HEK293 (cell line): Measurements from ENCODE around the gene COL8A1.

Source experiments
- CTCF ChIA-PET: fragments of 350-600 bp; formaldehyde crosslinking; extraction: SDS; loops from one replicate; lab custom pipeline; 2021; ENCODE audit warnings: antibody characterized with exemption; lab: Yijun Ruan, JAX
- POLR2A ChIA-PET: fragments of 300-600 bp; formaldehyde crosslinking; extraction: SDS; loops from one replicate; lab custom pipeline; 2020; ENCODE audit warnings: antibody characterized with exemption, inconsistent platforms; lab: Yijun Ruan, JAX
- H3K27ac ChIP-seq: fragments of 200-500 bp; sonication (Bioruptor generic); 2 replicates; pipeline ENCODE4 v1.5.1; 2014; ENCODE audit warnings: low read depth, low read length, control low read depth, inconsistent platforms; ENCODE audit errors: extremely low read depth
- H3K36me3 ChIP-seq, 2 experiments: fragments of 200-500 bp in 1 of 2; sonication (Bioruptor generic) in 1 of 2; 1 replicate in 1 of 2; 2 replicates in 1 of 2; pipeline ENCODE4 v1.5.1; 2014 to 2017; ENCODE audit warnings: inconsistent platforms in 2 of 2, low read length in 2 of 2; ENCODE audit not compliant: control insufficient read depth in 2 of 2, insufficient read depth in 1 of 2
- H3K4me1 ChIP-seq: fragments of 200-500 bp; sonication (Bioruptor generic); 2 replicates; pipeline ENCODE4 v1.5.1; 2014; ENCODE audit warnings: mild to moderate bottlenecking, low read length, inconsistent platforms; ENCODE audit not compliant: control insufficient read depth, insufficient read depth
- H3K4me3 ChIP-seq: 2 replicates; pipeline ENCODE4 v1.5.1; 2011; ENCODE audit warnings: low read depth, mild to moderate bottlenecking, control low read depth, low read length, moderate library complexity
- H3K9me3 ChIP-seq: fragments of 200-500 bp; sonication (Bioruptor generic); 2 replicates; pipeline ENCODE4 v1.5.1; 2014; ENCODE audit warnings: low read depth, low read length, inconsistent platforms; ENCODE audit not compliant: control insufficient read depth, insufficient read depth
- GFI1B ChIP-seq: fragments of 450-650 bp; formaldehyde crosslinking; IDR thresholded peaks from 2 replicates; pipeline ENCODE4 v1.5.1; 2016; ENCODE audit warnings: missing biosample characterization, missing genetic modification characterization
- GLI4 ChIP-seq: fragments of 450-650 bp; formaldehyde crosslinking; IDR thresholded peaks from 2 replicates; pipeline ENCODE4 v1.5.1; 2016; ENCODE audit warnings: missing biosample characterization, missing genetic modification characterization
- KLF8 ChIP-seq: fragments of 450-650 bp; formaldehyde crosslinking; IDR thresholded peaks from 2 replicates; pipeline ENCODE4 v1.5.1; 2016; ENCODE audit warnings: missing biosample characterization, missing genetic modification characterization
- OVOL3 ChIP-seq: fragments of 450-650 bp; formaldehyde crosslinking; IDR thresholded peaks from 2 replicates; pipeline ENCODE4 v1.5.1; 2016; ENCODE audit warnings: missing biosample characterization, missing genetic modification characterization
- REPIN1 ChIP-seq: fragments of 450-650 bp; formaldehyde crosslinking; IDR thresholded peaks from 2 replicates; pipeline ENCODE4 v1.5.1; 2017; ENCODE audit warnings: missing biosample characterization, missing genetic modification characterization, low read depth
- YY1 ChIP-seq: fragments of 450-650 bp; formaldehyde crosslinking; IDR thresholded peaks from 2 replicates; pipeline ENCODE4 v1.5.1; 2018; ENCODE audit warnings: missing biosample characterization, missing genetic modification characterization
- ZBTB21 ChIP-seq: fragments of 450-650 bp; formaldehyde crosslinking; IDR thresholded peaks from 2 replicates; pipeline ENCODE4 v1.5.1; 2017; ENCODE audit warnings: missing biosample characterization, missing genetic modification characterization
- ZFP3 ChIP-seq: fragments of 450-650 bp; formaldehyde crosslinking; IDR thresholded peaks from 2 replicates; pipeline ENCODE4 v1.5.1; 2016; ENCODE audit warnings: low read depth, missing biosample characterization, missing genetic modification characterization
- ZFP37 ChIP-seq: fragments of 450-650 bp; formaldehyde crosslinking; IDR thresholded peaks from 2 replicates; pipeline ENCODE4 v1.5.1; 2016; ENCODE audit warnings: missing biosample characterization, missing genetic modification characterization
- ZIC2 ChIP-seq: fragments of 450-650 bp; formaldehyde crosslinking; IDR thresholded peaks from 2 replicates; pipeline ENCODE4 v1.5.1; 2016; ENCODE audit warnings: missing biosample characterization, missing genetic modification characterization
- ZNF10 ChIP-seq: fragments of 450-650 bp; formaldehyde crosslinking; IDR thresholded peaks from 2 replicates; pipeline ENCODE4 v1.5.1; 2017; ENCODE audit warnings: missing biosample characterization, missing genetic modification characterization
- ZNF146 ChIP-seq: fragments of 450-650 bp; formaldehyde crosslinking; IDR thresholded peaks from 2 replicates; pipeline ENCODE4 v1.5.1; 2016; ENCODE audit warnings: missing biosample characterization, missing genetic modification characterization
- ZNF157 ChIP-seq: fragments of 450-650 bp; formaldehyde crosslinking; IDR thresholded peaks from 2 replicates; pipeline ENCODE4 v1.5.1; 2016; ENCODE audit warnings: missing biosample characterization, missing genetic modification characterization
- ZNF16 ChIP-seq: fragments of 450-650 bp; formaldehyde crosslinking; IDR thresholded peaks from 2 replicates; pipeline ENCODE4 v1.5.1; 2016; ENCODE audit warnings: low read depth, missing biosample characterization, missing genetic modification characterization
- ZNF19 ChIP-seq: fragments of 450-650 bp; formaldehyde crosslinking; IDR thresholded peaks from 2 replicates; pipeline ENCODE4; 2016; ENCODE audit warnings: missing biosample characterization, missing genetic modification characterization, low read depth
- ZNF2 ChIP-seq: fragments of 450-650 bp; formaldehyde crosslinking; IDR thresholded peaks from 2 replicates; pipeline ENCODE4 v1.5.1; 2016; ENCODE audit warnings: missing biosample characterization, missing genetic modification characterization
- ZNF248 ChIP-seq: fragments of 450-650 bp; formaldehyde crosslinking; IDR thresholded peaks from 2 replicates; pipeline ENCODE4 v1.5.1; 2017; ENCODE audit warnings: missing biosample characterization, missing genetic modification characterization
- ZNF324 ChIP-seq: fragments of 450-650 bp; formaldehyde crosslinking; IDR thresholded peaks from 2 replicates; pipeline ENCODE4 v1.5.1; 2016; ENCODE audit warnings: missing biosample characterization, missing genetic modification characterization
- ZNF530 ChIP-seq: fragments of 450-650 bp; formaldehyde crosslinking; IDR thresholded peaks from 2 replicates; pipeline ENCODE4 v1.5.1; 2016; ENCODE audit warnings: low read depth, missing biosample characterization, missing genetic modification characterization
- ZNF571 ChIP-seq: fragments of 450-650 bp; formaldehyde crosslinking; IDR thresholded peaks from 2 replicates; pipeline ENCODE4 v1.5.0; 2017; ENCODE audit warnings: missing biosample characterization, missing genetic modification characterization
- ZNF629 ChIP-seq: fragments of 450-650 bp; formaldehyde crosslinking; IDR thresholded peaks from 2 replicates; pipeline ENCODE4 v1.5.1; 2017; ENCODE audit warnings: missing biosample characterization, missing genetic modification characterization
- ZNF777 ChIP-seq: fragments of 450-650 bp; formaldehyde crosslinking; IDR thresholded peaks from 2 replicates; pipeline ENCODE4 v1.5.1; 2017; ENCODE audit warnings: missing biosample characterization, missing genetic modification characterization, borderline replicate concordance
- ZNF837 ChIP-seq: fragments of 450-650 bp; formaldehyde crosslinking; IDR thresholded peaks from 2 replicates; pipeline ENCODE4 v1.5.1; 2016; ENCODE audit warnings: missing biosample characterization, missing genetic modification characterization
- TF ChIP-seq, protein P1 (sequence below): fragments of 450-650 bp; formaldehyde crosslinking; IDR thresholded peaks from 2 replicates; pipeline ENCODE4 v1.5.1; 2016; ENCODE audit warnings: missing biosample characterization, missing genetic modification characterization
- TF ChIP-seq, protein P2 (sequence below): fragments of 450-650 bp; formaldehyde crosslinking; IDR thresholded peaks from 2 replicates; pipeline ENCODE4 v1.5.1; 2017; ENCODE audit warnings: missing biosample characterization, missing genetic modification characterization
- TF ChIP-seq, protein P3 (sequence below): fragments of 450-650 bp; formaldehyde crosslinking; IDR thresholded peaks from 2 replicates; pipeline ENCODE4 v1.5.1; 2016; ENCODE audit warnings: missing biosample characterization, missing genetic modification characterization, borderline replicate concordance
- TF ChIP-seq, protein P4 (sequence below): fragments of 450-650 bp; formaldehyde crosslinking; IDR thresholded peaks from 2 replicates; pipeline ENCODE4 v1.5.1; 2016; ENCODE audit warnings: missing biosample characterization, missing genetic modification characterization

Gene COL8A1

DNA sequence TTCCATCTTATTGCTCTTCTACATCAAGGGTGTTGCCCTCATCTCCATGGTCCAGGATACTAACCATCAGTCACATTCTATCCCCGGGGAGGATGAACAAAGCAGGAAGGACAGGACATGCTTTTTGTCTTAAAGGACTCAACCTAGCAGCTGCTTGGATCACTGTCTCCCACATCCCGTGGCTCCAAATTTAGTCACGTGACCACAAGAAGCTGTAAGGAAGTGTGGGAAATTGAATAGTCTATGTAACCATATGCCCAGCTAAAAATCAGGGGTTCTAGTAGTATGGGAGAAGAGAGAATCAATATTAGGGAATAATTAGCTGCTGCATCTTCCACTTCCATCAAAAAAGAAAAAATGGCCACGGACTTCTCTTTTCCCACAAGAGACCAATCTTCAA lies 161.0 kb downstream of the COL8A1 start:
- ChIA-PET POLR2A (no interaction called here), CTCF (no interaction called here)
- Histone ChIP-seq H3K9me3 (no peaks in the 10 kb centered on the region), H3K4me3 (no peak overlapping the region), H3K27ac (no peak overlapping the region), H3K4me1 (no peaks in the 10 kb centered on the region), H3K36me3 (no peaks in the 10 kb centered on the region)
- TF ChIP-seq ZFP3 (tag by site-specific recombination) (no peak), ZBTB21 (no peak), ZNF324 (no peak), GFI1B (tag by site-specific recombination) (no peak), ZNF19 (tag by site-specific recombination) (no peak), ZNF2 (no peak), ZNF248 (tag by site-specific recombination) (no peak), ZNF777 (tag by site-specific recombination) (no peak), ZFP37 (tag by site-specific recombination) (no peak), GLI4 (tag by site-specific recombination) (no peak), ZNF157 (tag by site-specific recombination) (no peak), ZNF10 (tag by site-specific recombination) (no peak), YY1 (no peak), ZNF629 (tag by site-specific recombination) (no peak), ZIC2 (no peak), OVOL3 (tag by site-specific recombination) (no peak)
- TF ChIP-seq, protein P1, sequence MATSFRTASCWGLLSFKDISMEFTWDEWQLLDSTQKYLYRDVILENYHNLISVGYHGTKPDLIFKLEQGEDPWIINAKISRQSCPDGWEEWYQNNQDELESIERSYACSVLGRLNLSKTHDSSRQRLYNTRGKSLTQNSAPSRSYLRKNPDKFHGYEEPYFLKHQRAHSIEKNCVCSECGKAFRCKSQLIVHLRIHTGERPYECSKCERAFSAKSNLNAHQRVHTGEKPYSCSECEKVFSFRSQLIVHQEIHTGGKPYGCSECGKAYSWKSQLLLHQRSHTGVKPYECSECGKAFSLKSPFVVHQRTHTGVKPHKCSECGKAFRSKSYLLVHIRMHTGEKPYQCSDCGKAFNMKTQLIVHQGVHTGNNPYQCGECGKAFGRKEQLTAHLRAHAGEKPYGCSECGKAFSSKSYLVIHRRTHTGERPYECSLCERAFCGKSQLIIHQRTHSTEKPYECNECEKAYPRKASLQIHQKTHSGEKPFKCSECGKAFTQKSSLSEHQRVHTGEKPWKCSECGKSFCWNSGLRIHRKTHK (tag by site-specific recombination): no peak
- TF ChIP-seq, protein P2, sequence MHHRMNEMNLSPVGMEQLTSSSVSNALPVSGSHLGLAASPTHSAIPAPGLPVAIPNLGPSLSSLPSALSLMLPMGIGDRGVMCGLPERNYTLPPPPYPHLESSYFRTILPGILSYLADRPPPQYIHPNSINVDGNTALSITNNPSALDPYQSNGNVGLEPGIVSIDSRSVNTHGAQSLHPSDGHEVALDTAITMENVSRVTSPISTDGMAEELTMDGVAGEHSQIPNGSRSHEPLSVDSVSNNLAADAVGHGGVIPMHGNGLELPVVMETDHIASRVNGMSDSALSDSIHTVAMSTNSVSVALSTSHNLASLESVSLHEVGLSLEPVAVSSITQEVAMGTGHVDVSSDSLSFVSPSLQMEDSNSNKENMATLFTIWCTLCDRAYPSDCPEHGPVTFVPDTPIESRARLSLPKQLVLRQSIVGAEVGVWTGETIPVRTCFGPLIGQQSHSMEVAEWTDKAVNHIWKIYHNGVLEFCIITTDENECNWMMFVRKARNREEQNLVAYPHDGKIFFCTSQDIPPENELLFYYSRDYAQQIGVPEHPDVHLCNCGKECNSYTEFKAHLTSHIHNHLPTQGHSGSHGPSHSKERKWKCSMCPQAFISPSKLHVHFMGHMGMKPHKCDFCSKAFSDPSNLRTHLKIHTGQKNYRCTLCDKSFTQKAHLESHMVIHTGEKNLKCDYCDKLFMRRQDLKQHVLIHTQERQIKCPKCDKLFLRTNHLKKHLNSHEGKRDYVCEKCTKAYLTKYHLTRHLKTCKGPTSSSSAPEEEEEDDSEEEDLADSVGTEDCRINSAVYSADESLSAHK (tag by site-specific recombination): no peak
- TF ChIP-seq, protein P3, sequence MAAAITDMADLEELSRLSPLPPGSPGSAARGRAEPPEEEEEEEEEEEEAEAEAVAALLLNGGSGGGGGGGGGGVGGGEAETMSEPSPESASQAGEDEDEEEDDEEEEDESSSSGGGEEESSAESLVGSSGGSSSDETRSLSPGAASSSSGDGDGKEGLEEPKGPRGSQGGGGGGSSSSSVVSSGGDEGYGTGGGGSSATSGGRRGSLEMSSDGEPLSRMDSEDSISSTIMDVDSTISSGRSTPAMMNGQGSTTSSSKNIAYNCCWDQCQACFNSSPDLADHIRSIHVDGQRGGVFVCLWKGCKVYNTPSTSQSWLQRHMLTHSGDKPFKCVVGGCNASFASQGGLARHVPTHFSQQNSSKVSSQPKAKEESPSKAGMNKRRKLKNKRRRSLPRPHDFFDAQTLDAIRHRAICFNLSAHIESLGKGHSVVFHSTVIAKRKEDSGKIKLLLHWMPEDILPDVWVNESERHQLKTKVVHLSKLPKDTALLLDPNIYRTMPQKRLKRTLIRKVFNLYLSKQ (tag by site-specific recombination): no peak

DNA sequence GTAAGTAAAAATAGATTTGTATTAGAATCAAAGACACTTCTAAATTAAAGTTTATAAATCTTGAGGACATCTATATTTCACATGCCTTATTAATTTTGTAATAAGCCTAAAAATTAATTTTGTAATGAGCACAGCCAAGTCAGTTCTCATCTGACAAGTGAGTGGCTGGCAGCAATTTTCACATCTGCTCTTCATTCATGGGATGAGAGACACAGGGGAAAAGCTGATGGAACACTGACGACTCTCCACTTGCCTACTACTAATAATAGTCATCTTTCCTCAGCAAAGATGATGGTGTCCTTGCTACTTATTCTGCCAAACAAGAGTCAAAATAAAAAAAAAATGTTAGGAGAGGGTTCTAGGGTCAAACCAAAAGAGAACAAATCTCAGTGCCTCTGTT lies 164.9 kb downstream of the COL8A1 start:
- CTCF ChIA-PET: interaction anchor here (0.7 kb wide), 1 partner anchor 432 kb away, joined by 3 read pairs; no protein-coding TSS in a partner anchor
- no peaks in the 10 kb centered on the region for H3K36me3 ChIP-seq
- POLR2A ChIA-PET: no interaction called here
- no peaks in the 10 kb centered on the region for H3K9me3 ChIP-seq
- no peaks in the 10 kb centered on the region for H3K4me1 ChIP-seq
- H3K27ac ChIP-seq: no peak overlapping the region
- H3K4me3 ChIP-seq: no peak overlapping the region
- TF ChIP-seq ZNF10 (tag by site-specific recombination): no peak
- TF ChIP-seq, protein P4, sequence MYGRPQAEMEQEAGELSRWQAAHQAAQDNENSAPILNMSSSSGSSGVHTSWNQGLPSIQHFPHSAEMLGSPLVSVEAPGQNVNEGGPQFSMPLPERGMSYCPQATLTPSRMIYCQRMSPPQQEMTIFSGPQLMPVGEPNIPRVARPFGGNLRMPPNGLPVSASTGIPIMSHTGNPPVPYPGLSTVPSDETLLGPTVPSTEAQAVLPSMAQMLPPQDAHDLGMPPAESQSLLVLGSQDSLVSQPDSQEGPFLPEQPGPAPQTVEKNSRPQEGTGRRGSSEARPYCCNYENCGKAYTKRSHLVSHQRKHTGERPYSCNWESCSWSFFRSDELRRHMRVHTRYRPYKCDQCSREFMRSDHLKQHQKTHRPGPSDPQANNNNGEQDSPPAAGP: no peak
- no peak for TF ChIP-seq ZNF837
- TF ChIP-seq, protein P2 (tag by site-specific recombination): no peak
- no peak for TF ChIP-seq ZNF16 (tag by site-specific recombination)
- TF ChIP-seq, protein P1 (tag by site-specific recombination): no peak
- no peak for TF ChIP-seq REPIN1 (tag by site-specific recombination)
- TF ChIP-seq ZNF530 (tag by site-specific recombination): no peak
- no peak for TF ChIP-seq ZNF19 (tag by site-specific recombination)
- TF ChIP-seq ZNF571 (tag by site-specific recombination): no peak
- no peak for TF ChIP-seq KLF8 (tag by site-specific recombination)
- no peak for TF ChIP-seq ZNF146 (tag by site-specific recombination)
